ENCODE results near the gene OMP. TPM values are rescaled to one million over a fixed set of nuclear protein-coding genes. Genes with fewer than 3 reads are reported as not detected.

Gene OMP
- total RNA-seq, 2 experiments from 2014 or later = not detected

DNA sequence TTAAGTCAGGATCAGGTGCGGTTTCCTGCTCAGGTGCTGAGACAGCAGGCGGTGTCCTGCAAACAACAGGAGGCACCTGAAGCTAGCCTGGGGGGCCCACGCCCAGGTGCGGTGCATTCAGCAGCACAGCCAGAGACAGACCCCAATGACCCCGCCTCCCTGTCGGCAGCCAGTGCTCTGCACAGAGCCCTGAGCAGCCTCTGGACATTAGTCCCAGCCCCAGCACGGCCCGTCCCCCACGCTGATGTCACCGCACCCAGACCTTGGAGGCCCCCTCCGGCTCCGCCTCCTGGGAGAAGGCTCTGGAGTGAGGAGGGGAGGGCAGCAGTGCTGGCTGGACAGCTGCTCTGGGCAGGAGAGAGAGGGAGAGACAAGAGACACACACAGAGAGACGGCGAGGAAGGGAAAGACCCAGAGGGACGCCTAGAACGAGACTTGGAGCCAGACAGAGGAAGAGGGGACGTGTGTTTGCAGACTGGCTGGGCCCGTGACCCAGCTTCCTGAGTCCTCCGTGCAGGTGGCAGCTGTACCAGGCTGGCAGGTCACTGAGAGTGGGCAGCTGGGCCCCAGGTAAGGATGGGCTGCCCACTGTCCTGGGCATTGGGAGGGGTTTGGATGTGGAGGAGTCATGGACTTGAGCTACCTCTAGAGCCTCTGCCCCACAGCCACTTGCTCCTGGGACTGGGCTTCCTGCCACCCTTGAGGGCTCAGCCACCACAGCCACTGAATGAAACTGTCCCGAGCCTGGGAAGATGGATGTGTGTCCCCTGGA is 25.5 kb downstream of the OMP start, which contains the start of gene MYO7A:
Gene MYO7A, plus strand, starts transcription at position 327 of the 772 bp plus-strand sequence. CDS start 2,389 bp downstream, outside the sequence.
- CTCF ChIA-PET (ENCODE audit: unreplicated experiment) = no interaction called here
- DNase-seq (ENCODE audit: low spot score) = peak; percentile 9
- no peaks in the 10 kb centered on the region for H3K9me2 ChIP-seq (ENCODE audit: insufficient read depth, low read length)
- no peaks in the 10 kb centered on the region for H3K9me3 ChIP-seq (ENCODE audit: low read length)
- no peak within 1 kb of the TSS for H3K27ac ChIP-seq (ENCODE audit: low read depth, low read length, poor library complexity, severe bottlenecking)
- peak within 1 kb of the TSS; percentile 39; the same call in 1 of the 2 replicates for H2AFZ ChIP-seq (ENCODE audit: low read length)
- BruUV-seq (replicated peaks) = no TSS peak
- intact Hi-C loops (cut with micrococcal nuclease; ENCODE audit: unreplicated experiment) = loop anchor here (1.0 kb wide), 1 partner anchor 60 kb away; no protein-coding TSS in a partner anchor
- no peaks in the 10 kb centered on the region for H3K36me3 ChIP-seq (ENCODE audit: insufficient read depth, low read length)
- no peak within 1 kb of the TSS for H3K4me3 ChIP-seq (ENCODE audit: low read depth, low read length, poor library complexity, severe bottlenecking)
- peaks cover 11% of the 10 kb centered on the region for H3K4me1 ChIP-seq (ENCODE audit: insufficient read depth, low read length, poor library complexity, severe bottlenecking)
- H3K4me2 ChIP-seq (ENCODE audit: low read length) = peak within 1 kb of the TSS; percentile 40; the same call in 1 of the 2 replicates
- POLR2A ChIA-PET = no interaction called here
- H4K20me1 ChIP-seq (ENCODE audit: insufficient read depth, low read length) = no peaks in the 10 kb centered on the region
- H3K79me2 ChIP-seq (ENCODE audit: insufficient read depth, low read depth, low read length) = no peaks in the 10 kb centered on the region
- no peak for TF ChIP-seq EZH2phosphoT487 (IDR thresholded peaks at IDR 0.05; ENCODE audit: borderline replicate concordance, low read depth, low read length)
- TF ChIP-seq, protein P1, sequence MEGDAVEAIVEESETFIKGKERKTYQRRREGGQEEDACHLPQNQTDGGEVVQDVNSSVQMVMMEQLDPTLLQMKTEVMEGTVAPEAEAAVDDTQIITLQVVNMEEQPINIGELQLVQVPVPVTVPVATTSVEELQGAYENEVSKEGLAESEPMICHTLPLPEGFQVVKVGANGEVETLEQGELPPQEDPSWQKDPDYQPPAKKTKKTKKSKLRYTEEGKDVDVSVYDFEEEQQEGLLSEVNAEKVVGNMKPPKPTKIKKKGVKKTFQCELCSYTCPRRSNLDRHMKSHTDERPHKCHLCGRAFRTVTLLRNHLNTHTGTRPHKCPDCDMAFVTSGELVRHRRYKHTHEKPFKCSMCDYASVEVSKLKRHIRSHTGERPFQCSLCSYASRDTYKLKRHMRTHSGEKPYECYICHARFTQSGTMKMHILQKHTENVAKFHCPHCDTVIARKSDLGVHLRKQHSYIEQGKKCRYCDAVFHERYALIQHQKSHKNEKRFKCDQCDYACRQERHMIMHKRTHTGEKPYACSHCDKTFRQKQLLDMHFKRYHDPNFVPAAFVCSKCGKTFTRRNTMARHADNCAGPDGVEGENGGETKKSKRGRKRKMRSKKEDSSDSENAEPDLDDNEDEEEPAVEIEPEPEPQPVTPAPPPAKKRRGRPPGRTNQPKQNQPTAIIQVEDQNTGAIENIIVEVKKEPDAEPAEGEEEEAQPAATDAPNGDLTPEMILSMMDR (conservative IDR thresholded peaks at IDR 0.05; ENCODE audit: low read length) = no peak

DNA sequence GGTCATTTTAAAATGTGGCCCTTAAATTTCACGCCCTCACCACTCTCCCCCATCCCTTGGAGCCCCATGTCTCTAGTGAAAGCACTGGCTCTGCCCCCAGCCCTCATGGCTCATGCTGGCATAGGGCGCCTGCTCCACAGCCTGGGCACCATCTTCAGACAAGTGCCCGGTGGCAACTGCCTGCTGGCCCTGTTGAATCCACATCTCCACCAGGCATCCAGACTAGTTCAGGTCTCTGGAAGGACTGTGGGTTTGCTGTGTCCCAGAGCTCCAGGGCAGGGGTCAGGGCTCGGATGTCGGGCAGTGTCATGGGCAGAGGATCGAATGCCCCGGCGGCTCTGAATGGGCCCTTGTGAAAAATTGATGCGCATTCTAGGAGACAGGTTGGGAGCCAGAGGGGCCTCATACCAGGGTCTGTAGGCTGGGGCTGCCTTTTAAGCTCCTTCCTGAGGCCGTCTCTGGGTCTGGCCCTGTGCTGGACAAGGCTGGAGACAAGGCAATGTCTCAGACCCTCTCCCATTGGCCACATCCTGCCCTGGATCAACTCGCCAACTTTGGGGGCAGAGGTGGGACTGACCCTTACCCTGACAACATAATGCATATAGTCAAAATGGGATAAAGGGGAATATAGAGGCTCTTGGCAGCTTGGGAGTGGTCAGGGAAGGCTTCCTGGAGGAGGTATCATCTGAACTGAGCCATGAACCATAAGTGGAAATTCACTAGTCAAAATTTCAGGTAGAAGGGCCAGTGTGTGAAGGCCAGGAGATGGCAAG is 26.6 kb downstream of the OMP start:
- CTCF ChIA-PET (ENCODE audit: unreplicated experiment) = no interaction called here
- intact Hi-C loops (cut with micrococcal nuclease; ENCODE audit: unreplicated experiment) = no loop called here
- Histone ChIP-seq H4K20me1 (ENCODE audit: insufficient read depth, low read length) (no peaks in the 10 kb centered on the region), H3K4me1 (ENCODE audit: insufficient read depth, low read length, poor library complexity, severe bottlenecking) (peaks cover 11% of the 10 kb centered on the region), H3K9me3 (ENCODE audit: low read length) (no peaks in the 10 kb centered on the region), H2AFZ (ENCODE audit: low read length) (no peak overlapping the region), H3K79me2 (ENCODE audit: insufficient read depth, low read depth, low read length) (no peaks in the 10 kb centered on the region), H3K27ac (ENCODE audit: low read depth, low read length, poor library complexity, severe bottlenecking) (no peak overlapping the region), H3K36me3 (ENCODE audit: insufficient read depth, low read length) (no peaks in the 10 kb centered on the region), H3K4me3 (ENCODE audit: low read depth, low read length, poor library complexity, severe bottlenecking) (no peak overlapping the region), H3K4me2 (ENCODE audit: low read length) (no peak overlapping the region), H3K9me2 (ENCODE audit: insufficient read depth, low read length) (no peaks in the 10 kb centered on the region)
- no peak for DNase-seq (ENCODE audit: low spot score)
- TF ChIP-seq, protein P1 (conservative IDR thresholded peaks at IDR 0.05; ENCODE audit: low read length) = no peak
- TF ChIP-seq EZH2phosphoT487 (IDR thresholded peaks at IDR 0.05; ENCODE audit: borderline replicate concordance, low read depth, low read length) = no peak
- POLR2A ChIA-PET = no interaction called here
- no TSS peak for BruUV-seq (replicated peaks)

All from OCI-LY7 (cell line).